ENCODE results near the gene LIFR.

DNA sequence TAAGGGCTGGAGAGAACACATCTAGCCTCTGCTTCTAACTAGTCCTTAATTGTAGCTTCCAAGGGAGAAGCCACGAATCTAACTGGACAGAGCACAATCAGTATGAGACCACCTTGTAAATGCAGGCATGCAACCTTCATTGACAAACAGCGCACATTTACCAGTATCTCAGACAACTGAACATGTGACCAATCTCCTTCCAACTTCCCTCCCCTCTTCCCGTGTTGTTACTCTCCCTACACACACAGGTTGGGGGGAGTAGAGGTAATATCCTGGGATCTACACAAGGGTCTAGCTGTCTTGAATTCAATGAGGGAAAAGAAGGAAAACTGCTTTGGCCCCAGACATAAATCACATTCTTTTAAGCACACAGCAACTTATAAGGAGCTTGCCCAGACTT lies 77.6 kb downstream of the LIFR start:
- TF ChIP-seq POLR2A (IDR thresholded peaks at IDR 0.05; ENCODE audit: low read length) (no peak), GATA1 (IDR thresholded peaks at IDR 0.05; ENCODE audit: low read depth, low read length) (no peak)

Data from erythroblast (primary cell).